ENCODE measurements around the gene CACNG7. TPM values are rescaled to one million over a fixed set of nuclear protein-coding genes. Genes with fewer than 3 reads are reported as not detected.

The CACNG7 gene
- total RNA-seq, 2 experiments from 2014 or later = not detected

- DNase-seq = no peak
- Mint-ChIP-seq H3K27ac (no peak within 1 kb of the TSS), H3K9me3 (no peaks in the 10 kb centered on the region), H3K36me3 (ENCODE audit: low read depth) (no peaks in the 10 kb centered on the region), H3K4me3 (no peak within 1 kb of the TSS), H3K27me3 (peaks cover 43% of the 10 kb centered on the region), H3K4me1 (no peaks in the 10 kb centered on the region)
- ChIA-PET POLR2A (no interaction called here), CTCF (no interaction called here)
Measured at GRCh38 chr19:53991224-53992113, 82.4 kb downstream of the CACNG7 start, which contains the start of gene CACNG6. Gene CACNG6, plus strand, starts transcription at chr19:53991637. Its CDS starts 1,241 bp downstream, at chr19:53992878.

GRCh38 chr19:53992211-53992610 lies 83.1 kb downstream of the CACNG7 start:
- ChIA-PET CTCF (no interaction called here), POLR2A (no interaction called here)
- Mint-ChIP-seq H3K9me3 (no peaks in the 10 kb centered on the region), H3K36me3 (ENCODE audit: low read depth) (no peaks in the 10 kb centered on the region), H3K4me3 (no peak overlapping the region), H3K4me1 (no peaks in the 10 kb centered on the region), H3K27ac (no peak overlapping the region), H3K27me3 (peaks cover 43% of the 10 kb centered on the region)
- no peak for DNase-seq

DNA sequence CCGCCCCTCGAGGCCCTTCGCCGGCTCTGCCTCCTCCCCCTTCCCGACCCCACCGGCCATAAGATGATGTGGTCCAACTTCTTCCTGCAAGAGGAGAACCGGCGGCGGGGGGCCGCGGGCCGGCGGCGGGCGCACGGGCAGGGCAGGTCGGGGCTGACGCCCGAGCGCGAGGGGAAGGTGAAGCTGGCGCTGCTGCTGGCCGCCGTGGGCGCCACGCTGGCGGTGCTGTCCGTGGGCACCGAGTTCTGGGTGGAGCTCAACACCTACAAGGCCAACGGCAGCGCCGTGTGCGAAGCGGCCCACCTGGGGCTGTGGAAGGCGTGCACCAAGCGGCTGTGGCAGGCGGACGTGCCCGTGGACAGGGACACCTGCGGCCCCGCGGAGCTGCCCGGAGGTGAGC lies 83.7 kb downstream of the CACNG7 start:
- ChIA-PET POLR2A (no interaction called here), CTCF (no interaction called here)
- Mint-ChIP-seq H3K4me3 (no peak overlapping the region), H3K4me1 (no peaks in the 10 kb centered on the region), H3K9me3 (no peaks in the 10 kb centered on the region), H3K36me3 (ENCODE audit: low read depth) (no peaks in the 10 kb centered on the region), H3K27ac (no peak overlapping the region), H3K27me3 (peaks cover 43% of the 10 kb centered on the region)
- DNase-seq = no peak

- Mint-ChIP-seq H3K9me3 (no peaks in the 10 kb centered on the region), H3K4me3 (no peak overlapping the region), H3K36me3 (ENCODE audit: low read depth) (no peaks in the 10 kb centered on the region), H3K4me1 (no peaks in the 10 kb centered on the region), H3K27me3 (peaks cover 43% of the 10 kb centered on the region), H3K27ac (no peak overlapping the region)
- CTCF ChIA-PET = no interaction called here
- DNase-seq = no peak
- POLR2A ChIA-PET = no interaction called here
Measured at GRCh38 chr19:53993448-53993847, 84.4 kb downstream of the CACNG7 start.

Other genes with a start within 250 kb of the CACNG7 start
- gene NLRP12, start 85.0 kb upstream of the CACNG7 start, total RNA-seq = under 1 TPM in 1 of 2 experiments, not detected in 1; 0.08 TPM
- 100 to 1,000 TPM; 109 TPM for gene MYADM, start 41.4 kb upstream of the CACNG7 start, total RNA-seq
- not detected for gene PRKCG, start 27.1 kb upstream of the CACNG7 start, total RNA-seq
- gene CACNG8, start 53.7 kb downstream of the CACNG7 start, total RNA-seq = under 1 TPM in 1 of 2 experiments, not detected in 1; 0.05 TPM
- not detected for gene CACNG6, start 82.4 kb downstream of the CACNG7 start, total RNA-seq
- gene VSTM1, start 154.6 kb downstream of the CACNG7 start, total RNA-seq = not detected
- gene TARM1, start 172.1 kb downstream of the CACNG7 start, total RNA-seq = not detected
- under 1 TPM in 1 of 2 experiments, not detected in 1; 0.40 TPM for gene OSCAR, start 191.5 kb downstream of the CACNG7 start, total RNA-seq
- gene NDUFA3, start 193.6 kb downstream of the CACNG7 start, total RNA-seq = 100 to 1,000 TPM; 115 to 116 TPM
- 10 to 100 TPM; 44.4 to 47.1 TPM for gene TFPT, start 206.4 kb downstream of the CACNG7 start, total RNA-seq
- 10 to 100 TPM; 53.5 to 55.0 TPM for gene PRPF31, start 206.5 kb downstream of the CACNG7 start, total RNA-seq
- 10 to 100 TPM; 62.6 to 66.9 TPM for gene CNOT3, start 228.5 kb downstream of the CACNG7 start, total RNA-seq